ENCODE results near the gene SLC25A30.

DNA sequence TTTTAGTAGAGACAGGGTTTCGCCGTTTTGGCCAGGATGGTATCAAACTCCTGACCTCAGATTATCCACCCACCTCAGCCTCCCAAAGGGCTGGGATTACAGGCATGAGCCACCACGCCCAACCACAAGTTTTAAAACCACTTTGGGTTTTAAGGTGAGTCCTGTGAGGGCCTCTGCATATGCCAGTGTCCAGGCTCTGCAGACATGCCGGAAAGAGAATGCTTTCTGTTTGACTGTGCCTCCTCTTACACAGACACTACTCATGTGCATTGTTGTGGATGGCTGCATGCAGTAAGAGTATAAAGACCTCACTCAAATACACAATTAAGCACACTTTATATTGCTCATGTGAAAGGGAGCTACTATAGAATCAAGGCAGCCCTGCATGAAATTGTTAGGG lies 20.8 kb upstream of the SLC25A30 start:
- TF ChIP-seq, protein P1, sequence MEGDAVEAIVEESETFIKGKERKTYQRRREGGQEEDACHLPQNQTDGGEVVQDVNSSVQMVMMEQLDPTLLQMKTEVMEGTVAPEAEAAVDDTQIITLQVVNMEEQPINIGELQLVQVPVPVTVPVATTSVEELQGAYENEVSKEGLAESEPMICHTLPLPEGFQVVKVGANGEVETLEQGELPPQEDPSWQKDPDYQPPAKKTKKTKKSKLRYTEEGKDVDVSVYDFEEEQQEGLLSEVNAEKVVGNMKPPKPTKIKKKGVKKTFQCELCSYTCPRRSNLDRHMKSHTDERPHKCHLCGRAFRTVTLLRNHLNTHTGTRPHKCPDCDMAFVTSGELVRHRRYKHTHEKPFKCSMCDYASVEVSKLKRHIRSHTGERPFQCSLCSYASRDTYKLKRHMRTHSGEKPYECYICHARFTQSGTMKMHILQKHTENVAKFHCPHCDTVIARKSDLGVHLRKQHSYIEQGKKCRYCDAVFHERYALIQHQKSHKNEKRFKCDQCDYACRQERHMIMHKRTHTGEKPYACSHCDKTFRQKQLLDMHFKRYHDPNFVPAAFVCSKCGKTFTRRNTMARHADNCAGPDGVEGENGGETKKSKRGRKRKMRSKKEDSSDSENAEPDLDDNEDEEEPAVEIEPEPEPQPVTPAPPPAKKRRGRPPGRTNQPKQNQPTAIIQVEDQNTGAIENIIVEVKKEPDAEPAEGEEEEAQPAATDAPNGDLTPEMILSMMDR (IDR thresholded peaks at IDR 0.05), result no peak
- no peak for TF ChIP-seq EZH2 (IDR thresholded peaks at IDR 0.05)
